HG03060 (cell line): ENCODE measurements around the gene TLR2.

ENCODE experiments used
- ATAC-seq: cut with Tn5 transposase; IDR thresholded peaks from one replicate; pipeline ENCODE4 v1.9.1; 2021; ENCODE audit warnings: low read depth, moderate number of reproducible peaks; ENCODE audit not compliant: unreplicated experiment

Gene TLR2

GRCh38 chr4:153728660-153729059, 44.6 kb downstream of the TLR2 start:
- ATAC-seq = no peak

- no peak for ATAC-seq
Observed at GRCh38 chr4:153729895-153730294, 45.8 kb downstream of the TLR2 start.

GRCh38 chr4:153731239-153731638, 47.2 kb downstream of the TLR2 start:
- no peak for ATAC-seq

GRCh38 chr4:153733751-153734448, 49.8 kb downstream of the TLR2 start:
- no peak for ATAC-seq

- ATAC-seq = no peak
Observed at GRCh38 chr4:153735906-153736461, 51.9 kb downstream of the TLR2 start.

GRCh38 chr4:153741541-153741940, 57.5 kb downstream of the TLR2 start:
- no peak for ATAC-seq

- ATAC-seq = no peak
Observed at GRCh38 chr4:153745651-153746050, 61.6 kb downstream of the TLR2 start.

GRCh38 chr4:153747406-153747955, 63.4 kb downstream of the TLR2 start:
- no peak for ATAC-seq

- no peak for ATAC-seq
Observed at GRCh38 chr4:153748378-153748777, 64.3 kb downstream of the TLR2 start.

- ATAC-seq = no peak
Observed at GRCh38 chr4:153750197-153750817, 66.2 kb downstream of the TLR2 start.

GRCh38 chr4:153755186-153755585, 71.1 kb downstream of the TLR2 start:
- ATAC-seq = no peak
